Vagina (tissue), 2 donors: ENCODE measurements around the gene SLFN12. TPM values are rescaled to one million over a fixed set of nuclear protein-coding genes. Genes with fewer than 3 reads are reported as not detected.

Experiments used
- DNase-seq, 2 donors: peaks; one replicate each; pipeline ENCODE4 v3.0.0-alpha.2; 2017; ENCODE audit errors: extremely low spot score in 2 of 2
- H3K27ac ChIP-seq: fragments of 200-600 bp; sonication (generic); one replicate; pipeline ENCODE4 v1.5.1; 2019
- H3K27me3 ChIP-seq: fragments of 200-600 bp; sonication (generic); one replicate; pipeline ENCODE4 v1.5.1; 2019
- H3K36me3 ChIP-seq, 2 donors: fragments of 200-600 bp; sonication (generic); one replicate each; pipeline ENCODE4 v1.5.1; 2017 to 2019
- H3K4me1 ChIP-seq: fragments of 200-600 bp; sonication (generic); one replicate; pipeline ENCODE4 v1.5.1; 2019
- H3K4me3 ChIP-seq, 2 donors: fragments of 200-600 bp; sonication (generic); 1 replicate in 1 of 2; 2 replicates in 1 of 2; pipeline ENCODE4 v1.5.1; 2016 to 2019
- H3K9me3 ChIP-seq: fragments of 200-600 bp; sonication (generic); one replicate; pipeline ENCODE4 v1.5.1; 2019
- POLR2A ChIP-seq, 2 donors: fragments of 450-650 bp; IDR thresholded peaks; one replicate each; pipeline ENCODE4 v1.6.1; 2017; ENCODE audit warnings: antibody characterized with exemption in 2 of 2, mild to moderate bottlenecking in 2 of 2, moderate library complexity in 2 of 2
- POLR2AphosphoS5 ChIP-seq, 2 donors: sonication (generic); formaldehyde crosslinking; IDR thresholded peaks; one replicate each; pipeline ENCODE4 v1.9.0; 2017; ENCODE audit warnings: antibody characterized with exemption in 2 of 2, mild to moderate bottlenecking in 2 of 2, low read depth in 1 of 2; ENCODE audit not compliant: insufficient read depth in 1 of 2
- intact Hi-C: fragments of 100-400 bp; cut with DNase I; formaldehyde crosslinking; loops from one replicate; pipeline ENCODE4 v1.15.1; 2023
- total RNA-seq: library from RNA; depleted of rRNA; stranded (reverse); fragments of >200 nt; gene quantifications from one replicate; pipeline ENCODE4 v1.2.3, GENCODE V29; 2016
- TF ChIP-seq, protein P1 (sequence below), 3 experiments: fragments of 450-650 bp in 2 of 3; fragments of 200-600 bp in 1 of 3; sonication (generic) in 1 of 3; IDR thresholded peaks; one replicate each; pipeline ENCODE4 v1.5.1; 2017 to 2019; ENCODE audit warnings: antibody characterized with exemption in 3 of 3, mild to moderate bottlenecking in 2 of 3, moderate library complexity in 2 of 3

The SLFN12 gene
- 5.9 TPM for total RNA-seq

DNA sequence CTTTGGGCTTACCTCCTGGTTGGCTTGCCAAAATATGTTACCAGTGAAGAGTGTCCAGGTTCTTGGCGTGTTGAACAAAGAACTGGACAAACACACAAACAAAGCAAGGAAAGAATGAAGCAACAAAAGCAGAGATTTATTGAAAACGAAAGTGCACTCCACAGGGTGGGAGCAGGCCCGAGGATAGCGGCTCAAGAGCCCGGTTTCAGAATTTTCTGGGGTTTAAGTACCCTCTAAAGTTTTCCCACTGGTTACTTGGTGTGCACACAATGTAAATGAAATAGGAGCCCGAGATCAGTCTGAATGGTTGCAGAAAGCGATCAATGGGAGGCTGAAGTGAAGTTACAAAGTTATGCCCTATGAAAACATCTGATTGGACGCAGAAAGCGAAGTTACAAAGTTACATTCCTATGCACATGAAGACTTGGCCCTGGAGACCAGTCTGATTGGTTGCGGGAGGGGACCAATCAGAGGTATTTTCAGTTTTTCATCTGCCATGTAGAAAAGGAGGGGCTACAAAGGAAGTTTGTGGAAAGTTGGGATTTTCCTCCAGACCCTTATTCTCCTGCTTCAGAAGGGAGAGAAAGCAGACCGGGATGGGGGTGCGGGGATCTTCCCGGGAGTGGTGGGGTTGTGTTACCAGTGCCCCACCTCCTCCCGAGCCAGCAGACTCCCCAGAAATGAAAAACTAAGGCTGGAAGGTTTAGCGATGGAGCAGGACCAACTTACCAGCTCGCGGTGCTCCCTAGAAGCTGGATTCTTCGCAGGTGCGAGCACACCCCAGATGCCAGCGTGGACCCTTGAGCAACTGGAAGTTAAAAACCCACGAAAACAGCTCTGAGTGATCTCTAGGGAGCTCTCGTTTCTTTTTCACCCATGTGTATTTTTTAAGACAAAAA, at the start of gene SLFN12:
Gene SLFN12 (minus strand): TSS at position 325 of the 899 bp plus-strand sequence. CDS start 9,472 bp downstream, outside the sequence.
- H3K36me3 ChIP-seq, result no peaks in the 10 kb centered on the region
- intact Hi-C loops, result no loop called here
- H3K4me3 ChIP-seq, result peak within 1 kb of the TSS; percentile 53 to 71
- H3K9me3 ChIP-seq, result no peaks in the 10 kb centered on the region
- no peaks in the 10 kb centered on the region for H3K27me3 ChIP-seq
- H3K27ac ChIP-seq, result peak within 1 kb of the TSS; percentile 79
- H3K4me1 ChIP-seq, result peaks cover 26% of the 10 kb centered on the region
- peak in 1 of 2 donors; percentile 91 for DNase-seq
- TF ChIP-seq POLR2A (IDR thresholded peaks at IDR 0.05) (peak in 1 of 2 donors; percentile 31), POLR2AphosphoS5 (IDR thresholded peaks at IDR 0.05; ENCODE audit: insufficient read depth in 1 of 2, low read depth in 1 of 2) (peak; percentile 57 to 89)
- TF ChIP-seq, protein P1, sequence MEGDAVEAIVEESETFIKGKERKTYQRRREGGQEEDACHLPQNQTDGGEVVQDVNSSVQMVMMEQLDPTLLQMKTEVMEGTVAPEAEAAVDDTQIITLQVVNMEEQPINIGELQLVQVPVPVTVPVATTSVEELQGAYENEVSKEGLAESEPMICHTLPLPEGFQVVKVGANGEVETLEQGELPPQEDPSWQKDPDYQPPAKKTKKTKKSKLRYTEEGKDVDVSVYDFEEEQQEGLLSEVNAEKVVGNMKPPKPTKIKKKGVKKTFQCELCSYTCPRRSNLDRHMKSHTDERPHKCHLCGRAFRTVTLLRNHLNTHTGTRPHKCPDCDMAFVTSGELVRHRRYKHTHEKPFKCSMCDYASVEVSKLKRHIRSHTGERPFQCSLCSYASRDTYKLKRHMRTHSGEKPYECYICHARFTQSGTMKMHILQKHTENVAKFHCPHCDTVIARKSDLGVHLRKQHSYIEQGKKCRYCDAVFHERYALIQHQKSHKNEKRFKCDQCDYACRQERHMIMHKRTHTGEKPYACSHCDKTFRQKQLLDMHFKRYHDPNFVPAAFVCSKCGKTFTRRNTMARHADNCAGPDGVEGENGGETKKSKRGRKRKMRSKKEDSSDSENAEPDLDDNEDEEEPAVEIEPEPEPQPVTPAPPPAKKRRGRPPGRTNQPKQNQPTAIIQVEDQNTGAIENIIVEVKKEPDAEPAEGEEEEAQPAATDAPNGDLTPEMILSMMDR (IDR thresholded peaks at IDR 0.05), result no peak

DNA sequence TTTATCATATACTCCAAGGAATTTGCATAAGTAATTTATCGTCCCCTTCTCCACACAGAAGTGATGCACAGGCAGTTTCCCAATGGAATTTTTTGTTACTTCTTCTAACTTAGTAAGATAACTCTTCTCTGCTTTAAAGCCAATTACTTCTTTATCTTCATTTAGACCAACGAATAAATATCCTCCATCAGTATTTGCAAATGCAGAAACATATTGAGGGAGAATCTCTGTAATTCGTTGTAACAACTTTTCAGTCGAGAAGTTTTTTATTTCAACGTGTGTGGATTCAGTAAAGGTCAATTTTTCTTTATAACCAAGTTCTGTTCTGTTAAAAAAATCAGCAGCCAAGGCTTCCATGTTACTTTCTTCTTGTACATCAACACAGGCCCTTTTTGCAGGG, 47.0 kb upstream of the SLFN12 start:
- H3K27ac ChIP-seq, result no peak overlapping the region
- intact Hi-C loops, result no loop called here
- no peak for DNase-seq
- H3K9me3 ChIP-seq, result no peaks in the 10 kb centered on the region
- no peaks in the 10 kb centered on the region for H3K36me3 ChIP-seq
- TF ChIP-seq POLR2AphosphoS5 (IDR thresholded peaks at IDR 0.05; ENCODE audit: insufficient read depth in 1 of 2, low read depth in 1 of 2), result no peak
- TF ChIP-seq, protein P1 (IDR thresholded peaks at IDR 0.05), result no peak
- TF ChIP-seq POLR2A (IDR thresholded peaks at IDR 0.05), result no peak
- no peak overlapping the region for H3K4me3 ChIP-seq
- H3K27me3 ChIP-seq, result no peaks in the 10 kb centered on the region
- no peaks in the 10 kb centered on the region for H3K4me1 ChIP-seq

DNA sequence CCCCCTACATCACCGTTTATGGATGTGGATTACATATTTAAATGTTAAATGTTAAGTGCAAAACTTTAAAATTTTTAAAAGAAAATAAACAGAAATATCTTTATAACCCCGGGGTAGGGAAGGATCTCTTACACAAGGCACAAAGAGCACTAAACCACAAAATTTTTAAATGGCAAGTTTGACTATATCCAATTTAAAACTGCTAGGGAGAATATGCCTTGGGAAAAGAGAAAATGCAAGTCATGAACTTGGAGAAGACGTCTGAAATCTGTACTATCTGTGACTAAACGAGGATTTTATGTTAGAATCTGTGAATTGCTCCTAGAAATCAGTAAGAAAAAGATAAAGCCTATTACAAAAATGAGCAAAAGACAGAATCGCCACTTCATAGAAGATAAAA, 44.9 kb upstream of the SLFN12 start:
- DNase-seq, result no peak
- intact Hi-C loops, result no loop called here
- no peaks in the 10 kb centered on the region for H3K36me3 ChIP-seq
- H3K27me3 ChIP-seq, result no peaks in the 10 kb centered on the region
- H3K9me3 ChIP-seq, result no peaks in the 10 kb centered on the region
- no peak for TF ChIP-seq POLR2A (IDR thresholded peaks at IDR 0.05)
- TF ChIP-seq POLR2AphosphoS5 (IDR thresholded peaks at IDR 0.05; ENCODE audit: insufficient read depth in 1 of 2, low read depth in 1 of 2), result no peak
- TF ChIP-seq, protein P1 (IDR thresholded peaks at IDR 0.05), result no peak
- no peak overlapping the region for H3K4me3 ChIP-seq
- H3K4me1 ChIP-seq, result no peaks in the 10 kb centered on the region
- H3K27ac ChIP-seq, result no peak overlapping the region

GRCh38 chr17:35476283-35476820, 44.1 kb upstream of the SLFN12 start:
- Histone ChIP-seq H3K36me3 (no peaks in the 10 kb centered on the region), H3K4me3 (no peak overlapping the region), H3K27ac (no peak overlapping the region), H3K9me3 (no peaks in the 10 kb centered on the region), H3K27me3 (no peaks in the 10 kb centered on the region), H3K4me1 (no peaks in the 10 kb centered on the region)
- DNase-seq, result no peak
- intact Hi-C loops, result no loop called here
- TF ChIP-seq POLR2AphosphoS5 (IDR thresholded peaks at IDR 0.05; ENCODE audit: insufficient read depth in 1 of 2, low read depth in 1 of 2) (no peak), POLR2A (IDR thresholded peaks at IDR 0.05) (no peak)
- TF ChIP-seq, protein P1 (IDR thresholded peaks at IDR 0.05), result no peak

DNA sequence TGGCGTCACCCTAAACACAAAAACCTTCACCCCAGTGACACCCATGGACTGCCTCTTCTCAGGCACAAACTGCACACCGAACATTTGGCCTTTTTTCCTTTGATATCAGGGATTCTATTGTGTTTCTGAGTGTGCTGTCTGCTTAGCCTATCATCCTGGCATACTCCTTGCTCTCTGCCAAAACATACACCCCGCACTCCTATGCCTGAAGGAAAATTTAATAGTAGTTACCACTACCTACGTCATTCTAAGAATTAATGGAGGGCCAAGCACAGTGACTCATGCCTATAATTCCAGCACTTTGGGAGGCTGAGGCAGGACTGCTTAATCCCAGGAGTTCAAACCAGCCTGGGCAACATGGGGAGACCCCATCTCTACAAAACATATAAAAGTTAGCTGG, 36.2 kb upstream of the SLFN12 start:
- H3K27me3 ChIP-seq, result no peaks in the 10 kb centered on the region
- H3K27ac ChIP-seq, result no peak overlapping the region
- H3K4me1 ChIP-seq, result no peaks in the 10 kb centered on the region
- TF ChIP-seq POLR2AphosphoS5 (IDR thresholded peaks at IDR 0.05; ENCODE audit: insufficient read depth in 1 of 2, low read depth in 1 of 2) (no peak), POLR2A (IDR thresholded peaks at IDR 0.05) (no peak)
- TF ChIP-seq, protein P1 (IDR thresholded peaks at IDR 0.05), result no peak
- DNase-seq, result no peak
- no peaks in the 10 kb centered on the region for H3K36me3 ChIP-seq
- no peak overlapping the region for H3K4me3 ChIP-seq
- no peaks in the 10 kb centered on the region for H3K9me3 ChIP-seq
- intact Hi-C loops, result no loop called here
